ENCODE measurements around the gene HLA-DQA1. TPM values are rescaled to one million over a fixed set of nuclear protein-coding genes. Genes with fewer than 3 reads are reported as not detected.
"Not testable (repeated sequence)": the region's sequence is repeated elsewhere in the genome, so short reads cannot be mapped to it uniquely, and the experiment has no call there.

HLA-DQA1 gene
- total RNA-seq, 2 experiments from 2014 or later: 35.4 to 41.1 TPM

DNA sequence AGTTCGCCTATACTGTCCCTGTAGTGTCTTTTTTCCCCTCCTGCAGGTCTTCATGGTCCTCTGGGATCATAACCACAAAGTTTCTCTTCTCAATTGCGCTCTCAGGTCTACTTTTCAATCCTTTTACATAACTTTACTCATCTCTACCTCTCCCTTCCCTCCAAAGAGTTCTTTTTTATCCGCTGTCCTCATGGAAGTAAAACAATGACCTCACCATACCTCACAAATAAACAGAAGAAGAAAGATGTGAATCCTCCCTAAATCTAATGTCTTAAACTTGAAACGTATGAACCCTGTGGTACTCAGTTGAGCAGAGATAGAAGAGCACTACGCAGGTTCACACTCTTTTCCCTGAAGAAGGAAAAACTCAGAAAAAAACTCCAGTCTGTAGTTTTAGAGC is 12.1 kb upstream of the HLA-DQA1 start:
- H3K27me3 Mint-ChIP-seq: no peaks in the 10 kb centered on the region
- no peak overlapping the region for H3K27ac Mint-ChIP-seq
- ChIA-PET CTCF (no interaction called here), POLR2A (interaction anchor here (1.4 kb wide), 1 partner anchor 10 kb away, joined by 3 read pairs; no protein-coding TSS in a partner anchor)
- H3K9me3 Mint-ChIP-seq: no peaks in the 10 kb centered on the region
- H3K4me1 Mint-ChIP-seq: peaks cover 53% of the 10 kb centered on the region
- no peak overlapping the region for H3K4me3 Mint-ChIP-seq
- DNase-seq: no peak
- peaks cover 2% of the 10 kb centered on the region for H3K36me3 Mint-ChIP-seq (ENCODE audit: low read depth)

DNA sequence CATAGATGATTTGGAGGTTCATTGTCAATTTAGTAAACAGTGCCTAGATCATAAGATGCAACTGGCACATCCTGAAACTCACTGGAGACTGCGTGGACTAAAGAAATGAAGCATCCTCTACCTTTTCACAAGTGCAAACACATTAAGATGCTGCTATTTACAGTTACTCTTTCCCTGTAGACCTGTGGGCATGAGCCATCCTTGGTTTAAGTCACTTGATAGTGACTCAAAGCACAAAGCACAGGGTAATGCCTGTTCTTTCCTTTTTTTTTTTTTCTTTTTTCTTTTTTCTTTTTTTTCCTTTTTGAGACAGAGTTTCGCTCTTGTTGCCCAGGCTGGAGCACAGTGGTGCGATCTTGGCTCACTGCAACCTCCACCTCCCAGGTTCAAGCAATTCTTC is 10.0 kb upstream of the HLA-DQA1 start:
- H3K27me3 Mint-ChIP-seq: peaks cover under 1% of the 10 kb centered on the region
- H3K4me1 Mint-ChIP-seq: peaks cover 41% of the 10 kb centered on the region
- DNase-seq: no peak
- peaks cover 2% of the 10 kb centered on the region for H3K36me3 Mint-ChIP-seq (ENCODE audit: low read depth)
- H3K4me3 Mint-ChIP-seq: no peak overlapping the region
- no peak overlapping the region for H3K27ac Mint-ChIP-seq
- ChIA-PET POLR2A (no interaction called here), CTCF (no interaction called here)
- H3K9me3 Mint-ChIP-seq: peaks cover 2% of the 10 kb centered on the region

DNA sequence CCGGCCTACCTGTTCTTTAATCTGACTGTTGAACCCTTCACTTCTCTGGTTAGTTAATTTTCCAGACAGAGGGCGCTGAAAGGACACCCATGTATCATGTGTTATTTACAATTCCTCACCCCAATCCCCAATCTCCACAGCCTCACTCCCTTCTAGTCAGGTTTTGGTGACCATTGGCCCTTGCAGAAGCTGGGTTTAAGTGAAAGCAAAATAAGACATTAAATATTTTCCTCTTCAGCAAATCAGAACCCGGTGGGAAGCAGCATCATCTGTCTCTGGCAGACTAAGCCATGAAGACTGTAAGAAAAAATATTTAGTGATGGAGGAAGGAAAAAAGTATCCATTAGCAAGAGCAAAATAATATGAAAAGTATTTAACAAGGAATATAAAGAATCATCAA is 9.4 kb upstream of the HLA-DQA1 start:
- Mint-ChIP-seq H3K9me3 (peaks cover 2% of the 10 kb centered on the region), H3K4me1 (peaks cover 35% of the 10 kb centered on the region), H3K4me3 (no peak overlapping the region), H3K27ac (peak overlapping the region; percentile 50), H3K36me3 (ENCODE audit: low read depth) (peaks cover 2% of the 10 kb centered on the region), H3K27me3 (peaks cover 2% of the 10 kb centered on the region)
- POLR2A ChIA-PET: no interaction called here
- peak; percentile 21 for DNase-seq
- CTCF ChIA-PET: interaction anchor here (0.6 kb wide), 1 partner anchor 72 kb away, joined by 3 read pairs; no protein-coding TSS in a partner anchor

DNA sequence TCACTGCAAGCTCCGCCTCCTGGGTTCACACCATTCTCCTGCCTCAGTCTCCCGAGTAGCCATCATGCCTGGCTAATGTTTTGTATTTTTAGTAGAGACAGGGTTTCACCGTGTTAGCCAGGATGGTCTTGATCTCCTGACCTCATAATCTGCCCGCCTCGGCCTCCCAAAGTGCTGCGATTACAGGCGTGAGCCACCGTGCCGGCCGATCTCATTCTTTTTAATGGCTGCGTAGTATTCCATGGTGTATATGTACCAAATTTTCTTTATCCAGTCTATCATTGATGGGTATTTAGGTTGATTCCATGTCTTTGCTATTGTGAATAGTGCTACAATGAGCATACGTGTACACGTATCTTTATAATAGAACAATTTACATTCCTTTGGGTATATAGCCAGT is 7.4 kb upstream of the HLA-DQA1 start:
- H3K36me3 Mint-ChIP-seq (ENCODE audit: low read depth); H3K27me3 Mint-ChIP-seq; H3K9me3 Mint-ChIP-seq; DNase-seq; H3K4me3 Mint-ChIP-seq; POLR2A ChIA-PET; H3K27ac Mint-ChIP-seq: not testable (repeated sequence)
- CTCF ChIA-PET: interaction anchor here (1.2 kb wide), 1 partner anchor 8 kb away, joined by 3 read pairs; no protein-coding TSS in a partner anchor
- peaks cover 24% of the 10 kb centered on the region for H3K4me1 Mint-ChIP-seq

DNA sequence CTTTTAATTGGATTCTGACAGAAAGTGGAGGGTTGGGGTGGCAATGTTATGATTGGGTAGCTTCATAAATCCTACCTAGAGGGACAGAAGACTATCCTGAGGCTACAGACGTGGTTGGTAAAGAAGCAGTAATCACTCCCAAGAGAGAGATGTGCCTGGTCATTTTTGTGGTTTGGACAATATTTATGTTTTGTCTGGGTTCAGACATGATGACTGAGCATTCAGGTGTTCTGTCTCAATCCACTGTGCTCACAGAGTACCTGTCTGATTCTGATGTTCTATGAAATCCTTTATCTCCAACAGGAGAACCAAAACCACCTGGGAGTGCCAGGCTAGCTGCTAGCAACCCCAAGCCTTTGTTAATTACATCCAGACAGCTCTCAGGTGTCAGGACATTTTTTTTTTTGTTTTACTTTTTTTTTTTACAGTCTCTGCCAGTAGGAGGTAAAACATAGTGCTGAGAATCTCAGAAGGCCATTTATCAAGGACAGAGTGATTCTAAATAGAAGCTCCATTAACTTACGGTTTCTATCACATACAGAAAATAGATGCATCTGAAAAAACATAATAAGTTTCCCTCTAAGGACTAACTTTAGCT is 1.6 kb upstream of the HLA-DQA1 start:
- CTCF ChIA-PET: interaction anchor here (0.6 to 1.2 kb wide), 2 partner anchors 13 to 211 kb away, joined by 3 to 4 read pairs; no protein-coding TSS in a partner anchor
- Mint-ChIP-seq H3K27ac (no peak overlapping the region), H3K27me3 (peaks cover 31% of the 10 kb centered on the region), H3K36me3 (ENCODE audit: low read depth) (peaks cover 5% of the 10 kb centered on the region), H3K9me3 (peaks cover 1% of the 10 kb centered on the region), H3K4me3 (no peak overlapping the region), H3K4me1 (peaks cover 21% of the 10 kb centered on the region)
- POLR2A ChIA-PET: interaction anchor here (1.0 to 1.1 kb wide), 2 partner anchors 11 to 18 kb away, joined by 3 read pairs; no protein-coding TSS in a partner anchor
- no peak for DNase-seq

DNA sequence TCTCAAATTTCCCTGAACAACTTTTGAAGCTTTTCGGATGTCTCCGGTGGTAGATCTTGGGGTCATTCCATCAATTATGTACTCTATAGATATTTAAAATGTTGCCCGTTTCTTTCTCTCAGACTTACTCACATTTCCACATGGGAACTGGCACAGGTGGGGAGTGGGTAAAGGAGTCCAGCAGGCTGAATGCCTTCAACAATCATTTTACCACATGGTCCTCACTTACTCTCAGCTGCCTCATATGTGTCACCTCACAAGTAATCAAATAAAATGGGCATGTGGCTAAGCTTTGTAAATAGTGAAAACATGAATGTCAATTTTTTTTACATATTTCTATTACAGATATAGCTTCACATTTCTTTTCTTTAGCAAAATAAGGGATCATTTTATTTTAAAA is 677 bp downstream of the HLA-DQA1 start:
- CTCF ChIA-PET: no interaction called here
- peaks cover 43% of the 10 kb centered on the region for H3K4me1 Mint-ChIP-seq
- H3K9me3 Mint-ChIP-seq: no peaks in the 10 kb centered on the region
- peaks cover 17% of the 10 kb centered on the region for H3K36me3 Mint-ChIP-seq (ENCODE audit: low read depth)
- H3K27me3 Mint-ChIP-seq: peaks cover 32% of the 10 kb centered on the region
- peak overlapping the region; percentile 30 for H3K4me3 Mint-ChIP-seq
- DNase-seq: no peak
- POLR2A ChIA-PET: interaction anchor here (1.2 to 1.4 kb wide), 3 partner anchors 14 to 30 kb away, joined by 3 to 5 read pairs (median 5); partner anchors contain the start of gene HLA-DQB1
- no peak overlapping the region for H3K27ac Mint-ChIP-seq

DNA sequence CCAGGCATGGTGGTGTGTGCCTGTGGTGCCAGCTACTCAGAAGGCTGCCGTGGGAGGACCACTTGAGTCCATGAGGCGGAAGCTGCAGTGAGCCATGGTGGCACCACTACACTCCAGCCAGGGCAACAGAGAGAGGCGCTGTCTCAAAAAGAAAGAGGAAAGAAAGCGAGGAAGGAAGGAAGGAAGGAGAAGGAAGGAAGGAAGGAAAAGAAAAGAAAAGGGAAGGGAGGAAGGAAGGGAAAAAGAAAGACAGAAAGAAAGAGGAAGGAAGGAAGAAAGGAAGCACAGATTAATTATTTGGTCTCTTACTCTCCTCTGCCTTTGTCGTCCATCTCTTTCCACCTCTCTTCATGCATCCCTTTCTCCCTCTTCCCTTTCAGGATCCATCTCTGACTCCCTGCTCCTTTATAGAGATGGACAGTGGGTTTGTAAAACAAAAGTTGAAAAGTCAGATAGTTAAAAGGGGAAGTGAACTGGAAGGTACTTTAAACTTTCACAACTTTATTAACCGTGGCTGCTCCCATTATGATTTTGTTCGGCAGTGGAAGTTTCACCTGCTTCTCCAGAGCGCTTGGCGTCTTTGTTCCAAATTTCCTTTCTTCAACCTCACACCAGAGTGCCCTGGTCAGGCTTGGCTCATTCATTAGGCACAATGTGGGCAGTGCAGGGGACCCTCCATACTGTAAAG is 1.5 kb downstream of the HLA-DQA1 start:
- no peak for DNase-seq
- no peak overlapping the region for H3K27ac Mint-ChIP-seq
- no peaks in the 10 kb centered on the region for H3K9me3 Mint-ChIP-seq
- no peak overlapping the region for H3K4me3 Mint-ChIP-seq
- peaks cover 19% of the 10 kb centered on the region for H3K36me3 Mint-ChIP-seq (ENCODE audit: low read depth)
- CTCF ChIA-PET: no interaction called here
- peaks cover 31% of the 10 kb centered on the region for H3K27me3 Mint-ChIP-seq
- H3K4me1 Mint-ChIP-seq: peaks cover 46% of the 10 kb centered on the region
- POLR2A ChIA-PET: interaction anchor here (1.2 kb wide), 1 partner anchor 15 kb away, joined by 5 read pairs; no protein-coding TSS in a partner anchor

DNA sequence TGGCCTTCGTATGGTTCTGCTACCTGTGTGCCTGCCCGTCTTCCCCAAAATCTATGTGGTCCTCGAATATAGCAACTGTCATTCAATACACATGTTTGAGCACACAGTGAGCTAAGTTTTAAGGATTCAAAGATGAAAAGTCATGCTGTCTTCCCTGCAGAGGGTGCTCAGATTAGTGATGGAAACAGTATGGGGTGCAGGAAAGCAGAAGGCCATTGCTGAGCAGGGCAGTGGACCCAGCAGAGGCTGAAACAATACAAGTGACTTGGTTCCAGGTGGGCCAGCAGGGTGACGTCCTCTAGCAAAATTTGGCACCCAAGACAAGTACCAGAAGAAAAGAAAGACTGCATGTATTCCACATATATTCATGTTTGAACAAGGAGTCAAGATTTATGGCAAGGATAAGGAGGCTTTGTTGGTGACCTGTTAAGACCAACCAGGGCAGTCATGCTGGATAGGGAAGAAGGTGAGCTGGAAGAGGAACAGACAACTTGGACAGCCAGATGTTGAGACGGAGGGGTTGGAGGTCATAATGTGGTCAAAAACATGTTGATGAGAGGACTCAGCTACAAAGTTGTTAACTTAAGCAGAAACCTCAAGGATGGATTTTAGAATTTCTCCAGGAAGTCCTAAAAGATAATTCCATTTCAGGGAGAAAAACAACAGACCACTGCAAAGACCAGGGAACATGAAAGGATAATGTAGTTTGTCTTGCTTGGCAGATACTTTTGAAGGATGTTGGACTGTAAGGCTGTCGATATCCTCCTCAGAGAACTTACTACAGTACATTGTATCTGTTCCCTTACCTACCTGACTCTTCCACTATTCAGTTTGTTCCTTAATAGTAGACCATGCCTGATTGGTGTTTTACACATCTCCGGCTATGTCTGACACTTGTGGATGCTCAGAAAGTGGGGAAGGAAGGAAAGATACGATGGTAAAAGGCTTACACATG is 2.5 kb downstream of the HLA-DQA1 start:
- DNase-seq: no peak
- H3K4me3 Mint-ChIP-seq: no peak overlapping the region
- peaks cover 25% of the 10 kb centered on the region for H3K27me3 Mint-ChIP-seq
- no peaks in the 10 kb centered on the region for H3K9me3 Mint-ChIP-seq
- peaks cover 41% of the 10 kb centered on the region for H3K4me1 Mint-ChIP-seq
- no peak overlapping the region for H3K27ac Mint-ChIP-seq
- CTCF ChIA-PET: no interaction called here
- POLR2A ChIA-PET: no interaction called here
- H3K36me3 Mint-ChIP-seq (ENCODE audit: low read depth): peaks cover 20% of the 10 kb centered on the region

DNA sequence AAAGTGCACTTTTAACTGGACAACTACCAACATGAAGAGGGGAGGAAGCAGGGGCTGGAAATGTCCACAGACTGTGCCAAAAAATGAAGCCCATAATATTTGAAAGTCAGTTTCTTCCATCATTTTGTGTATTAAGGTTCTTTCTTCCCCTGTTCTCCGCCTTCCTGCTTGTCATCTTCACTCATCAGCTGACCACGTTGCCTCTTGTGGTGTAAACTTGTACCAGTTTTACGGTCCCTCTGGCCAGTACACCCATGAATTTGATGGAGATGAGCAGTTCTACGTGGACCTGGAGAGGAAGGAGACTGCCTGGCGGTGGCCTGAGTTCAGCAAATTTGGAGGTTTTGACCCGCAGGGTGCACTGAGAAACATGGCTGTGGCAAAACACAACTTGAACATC is 3.9 kb downstream of the HLA-DQA1 start:
- H3K36me3 Mint-ChIP-seq (ENCODE audit: low read depth): peaks cover 25% of the 10 kb centered on the region
- H3K27me3 Mint-ChIP-seq: peaks cover 14% of the 10 kb centered on the region
- no peak overlapping the region for H3K27ac Mint-ChIP-seq
- peaks cover 41% of the 10 kb centered on the region for H3K4me1 Mint-ChIP-seq
- no peak overlapping the region for H3K4me3 Mint-ChIP-seq
- ChIA-PET POLR2A (no interaction called here), CTCF (no interaction called here)
- H3K9me3 Mint-ChIP-seq: no peaks in the 10 kb centered on the region
- no peak for DNase-seq

DNA sequence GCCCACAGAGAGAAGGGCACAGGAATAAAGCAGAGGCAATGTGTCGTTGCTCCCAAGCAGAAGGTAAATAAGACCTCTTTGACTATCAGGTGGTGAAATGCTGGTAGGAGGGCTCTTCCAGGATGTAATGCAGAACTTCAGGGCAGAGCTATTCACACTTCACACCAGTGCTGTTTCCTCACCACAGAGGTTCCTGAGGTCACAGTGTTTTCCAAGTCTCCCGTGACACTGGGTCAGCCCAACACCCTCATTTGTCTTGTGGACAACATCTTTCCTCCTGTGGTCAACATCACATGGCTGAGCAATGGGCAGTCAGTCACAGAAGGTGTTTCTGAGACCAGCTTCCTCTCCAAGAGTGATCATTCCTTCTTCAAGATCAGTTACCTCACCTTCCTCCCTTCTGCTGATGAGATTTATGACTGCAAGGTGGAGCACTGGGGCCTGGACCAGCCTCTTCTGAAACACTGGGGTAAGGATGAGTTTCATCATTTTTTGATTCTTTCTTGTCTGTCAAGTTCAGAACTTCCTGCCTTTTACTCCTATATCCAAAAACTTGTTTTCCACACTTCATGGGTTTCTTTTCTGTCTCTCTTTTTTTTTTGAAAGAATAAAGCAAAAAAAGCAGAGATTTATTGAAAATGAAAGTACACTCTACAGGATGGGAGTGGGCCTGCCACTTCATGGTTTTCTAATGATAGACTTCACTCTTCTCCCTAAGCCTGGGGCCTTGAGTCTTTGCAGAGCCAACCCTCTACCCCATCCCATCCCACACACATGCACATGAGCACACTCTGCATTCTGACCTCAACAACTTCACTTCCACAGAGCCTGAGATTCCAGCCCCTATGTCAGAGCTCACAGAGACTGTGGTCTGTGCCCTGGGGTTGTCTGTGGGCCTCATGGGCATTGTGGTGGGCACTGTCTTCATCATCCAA is 4.8 kb downstream of the HLA-DQA1 start:
- H3K4me1 Mint-ChIP-seq: peaks cover 38% of the 10 kb centered on the region
- POLR2A ChIA-PET: interaction anchor here (0.7 kb wide), 1 partner anchor 25 kb away, joined by 3 read pairs; the partner anchor contains the start of gene HLA-DQB1
- CTCF ChIA-PET, H3K4me3 Mint-ChIP-seq, H3K9me3 Mint-ChIP-seq, DNase-seq: not testable (repeated sequence)
- peaks cover 16% of the 10 kb centered on the region for H3K27me3 Mint-ChIP-seq
- H3K27ac Mint-ChIP-seq: peak overlapping the region; percentile 4
- peaks cover 25% of the 10 kb centered on the region for H3K36me3 Mint-ChIP-seq (ENCODE audit: low read depth)

DNA sequence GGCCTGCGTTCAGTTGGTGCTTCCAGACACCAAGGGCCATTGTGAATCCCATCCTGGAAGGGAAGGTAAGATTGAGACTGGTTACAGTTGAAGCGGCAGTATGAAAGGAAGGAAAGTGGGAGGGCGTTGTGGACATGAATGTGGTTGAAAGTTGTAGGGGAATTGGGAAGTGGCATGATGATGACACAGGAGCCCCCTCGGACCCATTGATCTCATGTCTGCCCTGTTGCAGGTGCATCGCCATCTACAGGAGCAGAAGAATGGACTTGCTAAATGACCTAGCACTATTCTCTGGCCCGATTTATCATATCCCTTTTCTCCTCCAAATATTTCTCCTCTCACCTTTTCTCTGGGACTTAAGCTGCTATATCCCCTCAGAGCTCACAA is 5.5 kb downstream of the HLA-DQA1 start:
- ChIA-PET POLR2A (interaction anchor here (0.7 kb wide), 1 partner anchor 17 kb away, joined by 3 read pairs; no protein-coding TSS in a partner anchor), CTCF (no interaction called here)
- no peaks in the 10 kb centered on the region for H3K9me3 Mint-ChIP-seq
- DNase-seq: no peak
- no peak overlapping the region for H3K27ac Mint-ChIP-seq
- H3K4me1 Mint-ChIP-seq: peaks cover 32% of the 10 kb centered on the region
- peaks cover 25% of the 10 kb centered on the region for H3K36me3 Mint-ChIP-seq (ENCODE audit: low read depth)
- H3K27me3 Mint-ChIP-seq: peaks cover 12% of the 10 kb centered on the region
- H3K4me3 Mint-ChIP-seq: no peak overlapping the region

DNA sequence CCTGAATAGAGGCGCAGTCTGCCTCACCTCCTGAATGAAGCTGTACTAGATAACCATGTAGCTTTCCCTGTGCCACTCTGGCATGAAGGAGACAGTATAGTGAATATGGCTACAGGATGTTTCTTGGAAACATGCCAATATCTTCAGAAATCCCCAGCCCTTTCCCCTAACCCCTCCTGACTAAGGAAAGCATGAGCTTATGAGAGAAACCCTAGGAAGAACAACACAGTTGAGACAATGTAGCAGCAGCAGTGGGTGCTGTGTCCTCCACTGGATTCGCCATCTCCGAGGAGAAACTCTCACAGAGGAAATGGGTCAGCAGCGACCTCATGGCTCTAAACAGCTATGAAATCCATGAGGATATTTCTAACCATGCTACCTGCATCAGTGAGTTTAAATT is 6.7 kb downstream of the HLA-DQA1 start:
- DNase-seq: no peak
- H3K9me3 Mint-ChIP-seq: no peaks in the 10 kb centered on the region
- ChIA-PET POLR2A (no interaction called here), CTCF (no interaction called here)
- H3K4me3 Mint-ChIP-seq: no peak overlapping the region
- H3K4me1 Mint-ChIP-seq: peaks cover 32% of the 10 kb centered on the region
- peaks cover 31% of the 10 kb centered on the region for H3K36me3 Mint-ChIP-seq (ENCODE audit: low read depth)
- peaks cover 15% of the 10 kb centered on the region for H3K27me3 Mint-ChIP-seq
- H3K27ac Mint-ChIP-seq: no peak overlapping the region

Measured in activated CD4-positive, alpha-beta memory T cell treated with anti-CD3 and anti-CD28 coated beads, Interleukin-2, amount 10 ng/mL, durations not matched to agents 7 days and 5 days (primary cell).